Motor neuron (in vitro differentiated cells): Measurements from ENCODE around the gene KCNQ4. TPM values are rescaled to one million over a fixed set of nuclear protein-coding genes. Genes with fewer than 3 reads are reported as not detected.

Experiments used
- ATAC-seq, 8 experiments: fragments of 200-7000 bp; cut with Tn5 transposase; replicated peaks in 6 of 8; 2 replicates each; pipeline ENCODE4 v1.8.0; 2021; ENCODE audit warnings: mild to moderate bottlenecking in 8 of 8, moderate library complexity in 8 of 8
- H3K27ac ChIP-seq, 2 donors: fragments of 250-450 bp; sonication (Bioruptor Pico); 2 replicates each; pipeline ENCODE4 v1.9.0; 2021; ENCODE audit warnings: antibody characterized with exemption in 2 of 2, mild to moderate bottlenecking in 2 of 2, moderate library complexity in 1 of 2
- H3K4me1 ChIP-seq, 2 donors: fragments of 250-450 bp; sonication (Bioruptor Pico); replicated peaks in 1 of 2; 2 replicates each; pipeline ENCODE4 v1.6.1; 2021; ENCODE audit warnings: antibody characterized with exemption in 2 of 2, mild to moderate bottlenecking in 2 of 2, moderate library complexity in 1 of 2
- H3K4me3 ChIP-seq, 5 donors: fragments of 250-450 bp; sonication (Bioruptor Pico); 2 replicates each; pipeline ENCODE4 v1.9.0; 2021; ENCODE audit warnings: antibody characterized with exemption in 5 of 5, mild to moderate bottlenecking in 5 of 5, moderate library complexity in 4 of 5
- WGBS, 10 experiments: fragments of 450-650 bp; shearing (Covaris generic); methylation state at CpG; one replicate each; pipeline ENCODE4 v1.0.0; 2022; 5-methylcytosine and 5-hydroxymethylcytosine counted together
- in situ Hi-C, 9 experiments: fragments of 400-800 bp; cut with MboI; loops; one replicate each; pipeline ENCODE4 v1.15.0; 2021; ENCODE audit warnings: low sequenced_read_pairs in 9 of 9, low pct_unique_long_range_greater_than_20kb in 2 of 9; ENCODE audit not compliant: unreplicated experiment in 9 of 9
- total RNA-seq, 8 experiments: library from RNA; unstranded; fragments of 300-600 nt; gene quantifications; 2 replicates each; pipeline versions ENCODE4 v1.2.3 to v1.2.4, GENCODE V29; 2022

KCNQ4 gene
- total RNA-seq, 8 experiments from 2014 or later = 0.22 to 4.6 (median 0.53) TPM

DNA sequence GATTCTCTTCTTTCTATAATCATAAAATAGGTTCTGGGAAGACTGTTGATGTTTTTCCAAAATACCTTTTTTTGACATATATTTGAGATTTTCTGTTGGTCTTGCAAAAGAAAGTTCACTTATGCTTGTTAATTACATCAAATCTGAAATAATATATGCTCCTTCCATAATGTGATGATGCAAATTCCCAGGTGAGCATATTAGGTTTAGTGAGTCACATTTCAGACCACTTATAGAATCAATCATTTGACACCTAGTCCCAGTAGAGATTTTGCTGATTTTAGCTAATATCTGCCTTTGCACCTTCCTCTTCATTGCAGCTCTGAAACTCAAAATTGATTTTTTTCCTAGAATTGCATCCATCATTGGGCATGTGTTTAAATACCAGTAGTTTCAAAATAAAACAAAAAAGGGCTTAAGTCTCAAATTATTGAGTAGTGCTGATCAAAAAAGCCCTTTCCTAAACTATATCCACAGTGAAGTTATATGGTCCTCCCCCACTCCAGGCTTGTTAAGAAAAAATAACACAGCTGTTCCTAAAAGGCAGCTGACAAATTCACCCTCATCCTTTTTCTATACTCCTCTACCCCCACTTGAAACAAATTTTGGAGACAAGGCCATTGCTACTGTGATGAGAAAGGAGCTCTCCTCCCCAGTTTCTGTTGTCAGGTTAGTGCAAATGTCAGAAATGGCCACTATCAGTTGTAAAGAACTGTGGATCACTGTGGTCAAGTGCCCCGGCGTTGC is 37.1 kb upstream of the KCNQ4 start:
- Histone ChIP-seq H3K27ac (no peak overlapping the region), H3K4me1 (no peaks in the 10 kb centered on the region), H3K4me3 (no peak overlapping the region)
- in situ Hi-C loops = no loop called here
- ATAC-seq = no peak
- WGBS, 10 experiments = 86 to 100% (median 100%) methylated on average over 1 to 2 of the region's 2 CpGs; no CpG with 5 or more reads in 4 of the 10 experiments

GRCh38 chr1:40748841-40749718 is 34.5 kb upstream of the KCNQ4 start:
- ATAC-seq = no peak
- WGBS, 10 experiments = 83 to 100% (median 97%) methylated on average over 1 to 5 of the region's 5 CpGs; no CpG with 5 or more reads in 1 of the 10 experiments
- in situ Hi-C loops = no loop called here
- Histone ChIP-seq H3K4me3 (no peak overlapping the region), H3K4me1 (no peaks in the 10 kb centered on the region), H3K27ac (no peak overlapping the region)

- in situ Hi-C loops = loop anchor here in 2 of 9 experiments (25.0 kb wide), 2 partner anchors 138 to 187 kb away; no protein-coding TSS in a partner anchor
- Histone ChIP-seq H3K4me3 (no peak overlapping the region), H3K27ac (no peak overlapping the region), H3K4me1 (peaks cover 0 to 3% of the 10 kb centered on the region in 2 donors)
- 50 to 100% (median 81%) methylated on average over 1 to 3 of the region's 3 CpGs for WGBS, 10 experiments
- ATAC-seq = no peak
Observed at GRCh38 chr1:40749817-40750216, 33.8 kb upstream of the KCNQ4 start.

- Histone ChIP-seq H3K27ac (no peak overlapping the region), H3K4me3 (no peak overlapping the region), H3K4me1 (peaks cover 0 to 9% of the 10 kb centered on the region in 2 donors)
- in situ Hi-C loops = loop anchor here in 2 of 9 experiments (25.0 kb wide), 2 partner anchors 138 to 187 kb away; no protein-coding TSS in a partner anchor
- ATAC-seq = peak in 1 of 8 experiments; percentile 27
- WGBS, 10 experiments = 76 to 100% (median 100%) methylated on average over 1 to 2 of the region's 2 CpGs; no CpG with 5 or more reads in 1 of the 10 experiments
Observed at GRCh38 chr1:40750451-40750908, 33.1 kb upstream of the KCNQ4 start.

GRCh38 chr1:40751802-40752201 is 31.8 kb upstream of the KCNQ4 start:
- ATAC-seq = peak in 3 of 8 experiments; percentile 58 to 96 (median 95)
- 4 to 96% (median 70%) methylated on average over 1 to 4 of the region's 4 CpGs for WGBS, 10 experiments
- in situ Hi-C loops = loop anchor here in 2 of 9 experiments (25.0 kb wide), 2 partner anchors 140 to 185 kb away; no protein-coding TSS in a partner anchor
- peaks cover 0 to 10% of the 10 kb centered on the region in 2 donors for H3K4me1 ChIP-seq
- H3K27ac ChIP-seq = no peak overlapping the region
- H3K4me3 ChIP-seq = no peak overlapping the region

- Histone ChIP-seq H3K4me1 (peaks cover 0 to 10% of the 10 kb centered on the region in 2 donors), H3K27ac (no peak overlapping the region), H3K4me3 (no peak overlapping the region)
- in situ Hi-C loops = loop anchor here in 2 of 9 experiments (25.0 kb wide), 2 partner anchors 141 to 184 kb away; no protein-coding TSS in a partner anchor
- WGBS, 10 experiments = 80 to 100% (median 95%) methylated on average over 3 to 8 of the region's 8 CpGs
- no peak for ATAC-seq
Observed at GRCh38 chr1:40753142-40753882, 30.3 kb upstream of the KCNQ4 start.

GRCh38 chr1:40754201-40754600 is 29.4 kb upstream of the KCNQ4 start:
- Histone ChIP-seq H3K4me3 (no peak overlapping the region), H3K4me1 (peaks cover 0 to 10% of the 10 kb centered on the region in 2 donors), H3K27ac (no peak overlapping the region)
- 60 to 100% (median 87%) methylated on average over 1 to 8 of the region's 8 CpGs; no CpG with 5 or more reads in 1 of the 10 experiments for WGBS, 10 experiments
- in situ Hi-C loops = loop anchor here in 2 of 9 experiments (25.0 kb wide), 2 partner anchors 142 to 183 kb away; no protein-coding TSS in a partner anchor
- ATAC-seq = no peak

- Histone ChIP-seq H3K4me3 (no peak overlapping the region), H3K27ac (no peak overlapping the region), H3K4me1 (peaks cover 0 to 10% of the 10 kb centered on the region in 2 donors)
- whole genome bisulfite sequencing, 10 experiments = 75 to 100% (median 94%) methylated on average over 1 to 4 of the region's 4 CpGs; no CpG with 5 or more reads in 2 of the 10 experiments
- peak in 5 of 8 experiments; percentile 61 to 86 (median 79) for ATAC-seq
- in situ Hi-C loops = loop anchor here in 2 of 9 experiments (25.0 kb wide), 2 partner anchors 143 to 182 kb away; no protein-coding TSS in a partner anchor
Observed at GRCh38 chr1:40755067-40755466, 28.5 kb upstream of the KCNQ4 start.

DNA sequence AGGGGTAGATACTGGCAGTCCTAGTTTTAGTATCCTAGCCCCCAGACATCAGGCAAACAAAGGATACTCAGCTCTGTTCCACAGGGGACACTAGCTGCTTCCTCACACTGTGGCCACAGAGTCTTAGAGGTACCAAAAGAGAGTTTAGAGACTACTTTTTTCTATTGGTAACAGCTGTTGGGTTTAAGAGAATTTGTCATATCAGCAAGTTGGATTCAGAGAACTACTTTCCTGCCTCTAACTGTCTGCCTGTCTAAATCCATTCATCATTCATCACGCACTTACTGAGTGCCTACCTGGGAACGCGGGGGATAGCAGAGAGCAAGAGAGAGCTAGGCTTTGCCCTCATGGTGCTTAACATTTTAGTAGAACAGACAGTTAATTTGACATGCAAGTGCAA is 27.1 kb upstream of the KCNQ4 start:
- in situ Hi-C loops = loop anchor here in 2 of 9 experiments (25.0 kb wide), 2 partner anchors 144 to 181 kb away; no protein-coding TSS in a partner anchor
- H3K4me1 ChIP-seq = peaks cover 0 to 10% of the 10 kb centered on the region in 2 donors

DNA sequence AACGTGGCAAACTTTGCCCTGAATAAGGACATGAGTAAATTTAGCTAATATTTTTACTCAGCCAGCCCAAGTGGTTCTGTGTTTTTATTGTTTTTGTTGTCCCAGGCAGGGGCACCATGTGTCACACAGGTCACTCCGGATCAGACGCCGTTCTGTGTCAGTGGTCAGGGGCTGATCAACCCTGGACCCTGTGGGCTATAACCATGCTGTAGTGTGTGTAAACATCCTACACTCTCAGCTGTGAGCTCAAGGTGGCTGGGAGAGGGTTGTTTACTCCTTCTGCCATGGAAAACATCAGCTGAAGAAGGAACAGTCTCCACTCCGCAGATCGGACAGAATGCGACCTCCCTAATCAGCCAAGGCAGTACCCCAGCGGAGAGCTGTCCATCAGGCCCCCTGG is 26.5 kb upstream of the KCNQ4 start:
- 80 to 100% (median 92%) methylated on average over 1 to 6 of the region's 8 CpGs; no CpG with 5 or more reads in 4 of the 10 experiments for WGBS, 10 experiments

More for the DNA sequence above, 27.1 kb upstream of the KCNQ4 start:
- ATAC-seq = no peak
- WGBS, 10 experiments = 64 to 100% (median 95%) methylated on average over 2 to 3 of the region's 3 CpGs; no CpG with 5 or more reads in 4 of the 10 experiments
- H3K4me3 ChIP-seq = no peak overlapping the region
- no peak overlapping the region for H3K27ac ChIP-seq

DNA sequence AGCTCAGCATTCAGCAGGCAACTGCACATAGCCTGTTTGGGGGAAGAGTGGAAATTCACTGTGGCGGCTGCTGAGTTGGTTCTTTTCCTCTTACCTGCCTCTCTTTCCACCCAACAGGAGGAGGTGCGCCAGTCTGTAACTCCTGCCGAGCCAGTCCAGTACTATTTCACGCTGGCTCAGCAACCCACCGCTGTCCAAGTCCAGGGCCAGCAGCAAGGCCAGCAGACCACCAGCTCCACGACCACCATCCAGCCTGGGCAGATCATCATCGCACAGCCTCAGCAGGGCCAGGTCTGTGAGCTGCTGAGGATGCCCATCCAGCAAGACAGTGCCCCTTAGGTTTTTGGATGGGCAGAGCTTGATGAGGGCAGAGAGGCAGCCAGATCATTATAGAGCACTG is 25.6 kb upstream of the KCNQ4 start:
- WGBS, 10 experiments = 87 to 100% (median 95%) methylated on average over 1 to 7 of the region's 7 CpGs; no CpG with 5 or more reads in 4 of the 10 experiments
- in situ Hi-C loops = loop anchor here in 2 of 9 experiments (25.0 kb wide), 2 partner anchors 146 to 179 kb away; no protein-coding TSS in a partner anchor

More for the DNA sequence above, 26.5 kb upstream of the KCNQ4 start:
- peaks cover 0 to 10% of the 10 kb centered on the region in 2 donors for H3K4me1 ChIP-seq
- no peak overlapping the region for H3K4me3 ChIP-seq
- ATAC-seq = no peak
- H3K27ac ChIP-seq = no peak overlapping the region
- in situ Hi-C loops = loop anchor here in 2 of 9 experiments (25.0 kb wide), 2 partner anchors 145 to 180 kb away; no protein-coding TSS in a partner anchor

More for the DNA sequence above, 25.6 kb upstream of the KCNQ4 start:
- no peak for ATAC-seq
- no peak overlapping the region for H3K4me3 ChIP-seq
- H3K4me1 ChIP-seq = peaks cover 0 to 10% of the 10 kb centered on the region in 2 donors
- H3K27ac ChIP-seq = no peak overlapping the region
